ENCODE results near the gene HOXA3. TPM values are rescaled to one million over a fixed set of nuclear protein-coding genes. Genes with fewer than 3 reads are reported as not detected.

HOXA3 gene
- polyA plus RNA-seq, 4 donors, result 32.6 to 44.4 (median 39.4) TPM

DNA sequence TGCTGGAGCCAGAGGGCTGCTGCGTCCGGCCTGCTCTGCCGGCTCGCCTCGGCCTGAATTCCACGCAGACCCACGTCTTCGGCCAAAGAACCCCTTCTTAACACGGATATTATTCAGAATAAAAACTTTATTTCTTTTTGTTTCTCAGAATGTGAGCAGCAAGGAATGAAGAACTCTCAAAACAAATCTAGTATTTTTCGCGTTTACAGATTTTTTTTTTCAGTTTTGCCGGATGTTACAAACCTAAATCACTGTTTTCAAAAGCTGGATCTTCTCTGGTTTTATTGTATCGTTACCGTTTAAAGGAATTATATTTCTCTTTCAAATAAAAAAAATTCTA, 45.5 kb downstream of the HOXA3 start:
- no peak for DNase-seq (ENCODE audit: low read depth in 4 of 4, low spot score in 3 of 4)

- peak in 1 of 4 donors; percentile 30 for DNase-seq (ENCODE audit: low read depth in 4 of 4, low spot score in 3 of 4)
These were observed 46.0 kb downstream of the HOXA3 start for GRCh38 chr7:27106181-27106900.

DNA sequence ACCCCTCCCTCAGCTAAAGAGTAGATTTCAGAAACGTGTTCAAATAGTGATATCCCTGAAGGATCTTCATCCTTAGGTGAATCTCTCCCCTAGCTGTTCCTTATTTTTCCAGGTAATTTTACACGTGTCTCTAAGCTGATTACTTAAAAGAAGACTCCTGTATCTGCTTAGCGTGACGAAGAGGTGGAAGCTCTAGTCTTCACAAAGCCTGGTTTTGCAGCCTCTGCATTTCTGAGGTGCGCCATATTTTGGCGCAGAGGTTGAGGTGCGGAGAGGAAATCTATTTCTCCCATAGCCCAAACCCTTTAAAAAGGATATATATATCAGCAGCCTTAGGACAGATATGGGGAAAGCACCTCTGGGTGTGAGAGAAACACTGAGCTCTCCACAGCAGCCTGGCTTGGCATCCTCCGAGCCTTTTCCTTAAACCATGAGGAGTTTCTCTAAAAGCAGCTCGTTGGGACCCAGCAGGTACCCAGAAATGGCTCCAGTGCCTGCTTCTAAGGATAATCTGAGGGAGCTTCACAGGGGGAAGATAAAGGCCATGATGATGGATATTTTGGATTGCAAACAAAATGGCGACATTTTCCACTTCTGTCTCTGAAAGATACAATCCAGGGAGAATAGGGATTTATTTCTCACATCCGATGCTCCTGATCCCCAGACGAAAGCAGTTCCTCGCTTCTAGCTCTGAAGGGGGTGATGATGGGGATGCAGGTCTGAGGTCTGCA, 46.9 kb downstream of the HOXA3 start:
- DNase-seq (ENCODE audit: low read depth in 4 of 4, low spot score in 3 of 4), result peak in 1 of 4 donors; percentile 21

GRCh38 chr7:27104341-27105058, 47.9 kb downstream of the HOXA3 start:
- DNase-seq (ENCODE audit: low read depth in 4 of 4, low spot score in 3 of 4), result peak in 3 of 4 donors; percentile 60 to 82 (median 68)

- DNase-seq (ENCODE audit: low read depth in 4 of 4, low spot score in 3 of 4), result peak in 3 of 4 donors; percentile 27 to 43 (median 38)
These were observed 48.7 kb downstream of the HOXA3 start for GRCh38 chr7:27103489-27104226.

- peak in 3 of 4 donors; percentile 54 to 63 (median 59) for DNase-seq (ENCODE audit: low read depth in 4 of 4, low spot score in 3 of 4)
These were observed 49.6 kb downstream of the HOXA3 start, which contains the start of gene HOXA2 for GRCh38 chr7:27102581-27103442. TSS of gene HOXA2 (minus strand) at chr7:27102683. CDS start at chr7:27102500, 183 bp downstream.

DNA sequence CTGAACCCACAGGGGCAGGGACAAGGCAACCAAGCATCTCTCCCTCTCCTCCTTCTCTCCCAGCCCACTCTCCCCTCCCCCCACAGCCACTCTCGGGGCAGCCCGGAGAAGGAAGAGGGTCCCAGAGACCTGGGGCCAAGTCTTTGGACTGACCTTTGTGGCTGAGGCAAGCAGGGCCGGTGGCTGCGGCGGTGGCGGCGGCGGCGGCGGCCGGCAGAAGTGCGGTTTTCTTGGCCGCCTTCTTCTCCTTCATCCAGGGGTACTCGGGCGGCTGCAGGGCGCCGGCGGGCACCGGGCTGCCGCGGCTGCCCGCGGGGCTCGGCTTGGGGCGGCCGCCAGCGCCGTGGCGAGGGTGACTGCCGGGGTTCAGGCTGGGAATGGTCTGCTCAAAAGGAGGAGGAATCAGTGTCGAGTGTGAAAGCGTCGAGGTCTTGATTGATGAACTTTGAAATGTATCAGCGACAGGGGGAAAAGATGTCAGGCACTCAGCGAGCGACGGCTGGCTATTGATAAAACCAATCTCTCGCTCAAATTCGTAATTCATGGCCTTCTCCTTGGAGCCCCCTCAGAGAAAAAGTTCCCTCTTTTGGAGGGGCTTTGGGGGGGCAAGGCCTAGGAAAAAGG, 50.3 kb downstream of the HOXA3 start:
- peak in 1 of 4 donors; percentile 29 for DNase-seq (ENCODE audit: low read depth in 4 of 4, low spot score in 3 of 4)

- peak in 3 of 4 donors; percentile 64 to 80 (median 67) for DNase-seq (ENCODE audit: low read depth in 4 of 4, low spot score in 3 of 4)
These were observed 51.0 kb downstream of the HOXA3 start for GRCh38 chr7:27101171-27101956.

- DNase-seq (ENCODE audit: low read depth in 4 of 4, low spot score in 3 of 4), result peak in 2 of 4 donors; percentile 43 to 51
These were observed 51.7 kb downstream of the HOXA3 start for GRCh38 chr7:27100694-27101170.

- peak in 2 of 4 donors; percentile 12 to 13 for DNase-seq (ENCODE audit: low read depth in 4 of 4, low spot score in 3 of 4)
These were observed 52.7 kb downstream of the HOXA3 start for GRCh38 chr7:27099453-27100370.

GRCh38 chr7:27098578-27099451, 53.6 kb downstream of the HOXA3 start:
- peak in 2 of 4 donors; percentile 74 to 80 for DNase-seq (ENCODE audit: low read depth in 4 of 4, low spot score in 3 of 4)

DNA sequence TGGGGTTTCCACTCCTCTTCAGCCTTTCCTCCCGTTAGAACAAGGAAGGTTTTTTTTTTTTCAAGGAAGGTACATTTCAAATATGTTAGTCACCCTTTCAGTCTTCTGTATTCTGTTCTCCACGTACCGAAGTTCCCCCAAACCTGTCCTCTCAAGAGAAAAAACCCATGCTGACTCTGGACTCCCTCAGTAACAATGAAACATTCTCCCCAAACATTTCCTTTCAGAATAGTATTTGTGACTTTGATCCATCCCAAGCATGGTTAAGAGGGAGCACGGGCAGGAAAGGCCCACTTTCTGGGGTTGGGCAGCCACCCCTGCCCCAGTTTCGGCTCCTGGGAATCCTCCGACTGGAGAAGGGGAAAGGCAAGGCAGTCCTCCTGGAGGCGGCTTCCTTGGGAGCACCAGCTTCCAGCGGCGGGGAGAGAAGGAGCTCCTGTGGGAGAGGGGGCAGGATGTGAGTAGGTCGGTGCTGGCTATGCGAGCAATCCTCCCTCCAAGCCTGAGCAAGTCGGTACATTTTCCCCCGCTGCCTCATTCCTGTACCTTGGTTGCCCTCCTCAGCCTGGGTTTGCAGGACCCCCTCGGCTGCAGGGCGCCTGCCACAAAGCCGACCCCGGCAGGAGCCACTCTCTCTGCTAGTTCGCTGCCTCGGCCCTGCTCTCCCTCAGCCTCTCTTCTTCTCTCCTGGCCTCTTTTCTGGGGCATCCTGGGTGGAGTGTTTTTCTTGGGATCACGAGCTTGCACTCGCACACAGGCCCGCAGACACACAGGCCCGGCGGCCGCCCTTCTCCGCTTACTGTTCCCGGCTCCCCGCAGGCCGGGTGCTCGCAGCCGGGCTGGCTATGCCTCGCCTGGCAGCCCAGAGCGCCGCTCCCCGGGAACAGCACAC, 54.5 kb downstream of the HOXA3 start:
- peak in 2 of 4 donors; percentile 7 to 16 for DNase-seq (ENCODE audit: low read depth in 4 of 4, low spot score in 3 of 4)

GRCh38 chr7:27096768-27097514, 55.4 kb downstream of the HOXA3 start:
- peak in 2 of 4 donors; percentile 48 to 51 for DNase-seq (ENCODE audit: low read depth in 4 of 4, low spot score in 3 of 4)

Measured in right renal pelvis (tissue), 4 donors.